IPS DF 4.7 (cell line): ENCODE measurements around the gene TSEN54.
"Not testable (repeated sequence)": the region's sequence is repeated elsewhere in the genome, so short reads cannot be mapped to it uniquely, and the experiment has no call there.

Experiments used
- DNase-seq: peaks from one replicate; pipeline ENCODE4 v3.0.0-alpha.2; 2013; ENCODE audit warnings: low spot score; ENCODE audit errors: extremely low read depth

The TSEN54 gene

DNA sequence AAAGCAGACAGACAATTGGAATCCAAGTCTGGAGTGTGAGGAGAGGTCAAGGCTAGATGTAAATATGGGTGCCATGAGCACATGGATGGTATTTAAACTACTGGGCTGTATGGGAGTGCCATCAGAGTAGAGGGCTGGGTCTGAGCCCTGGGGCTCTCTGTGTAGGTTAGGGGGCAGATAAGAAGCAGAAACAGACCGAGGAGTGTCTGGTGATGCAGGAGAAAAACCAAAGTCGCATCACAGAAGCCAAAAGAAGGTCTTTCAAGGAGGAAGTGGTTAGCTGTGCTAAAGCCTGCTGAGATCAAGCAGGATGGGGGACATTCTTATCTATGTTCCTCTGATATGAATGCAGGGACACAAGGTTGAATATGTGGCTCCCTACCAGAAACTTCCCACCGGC lies 1.9 kb downstream of the TSEN54 start:
- DNase-seq = no peak

DNA sequence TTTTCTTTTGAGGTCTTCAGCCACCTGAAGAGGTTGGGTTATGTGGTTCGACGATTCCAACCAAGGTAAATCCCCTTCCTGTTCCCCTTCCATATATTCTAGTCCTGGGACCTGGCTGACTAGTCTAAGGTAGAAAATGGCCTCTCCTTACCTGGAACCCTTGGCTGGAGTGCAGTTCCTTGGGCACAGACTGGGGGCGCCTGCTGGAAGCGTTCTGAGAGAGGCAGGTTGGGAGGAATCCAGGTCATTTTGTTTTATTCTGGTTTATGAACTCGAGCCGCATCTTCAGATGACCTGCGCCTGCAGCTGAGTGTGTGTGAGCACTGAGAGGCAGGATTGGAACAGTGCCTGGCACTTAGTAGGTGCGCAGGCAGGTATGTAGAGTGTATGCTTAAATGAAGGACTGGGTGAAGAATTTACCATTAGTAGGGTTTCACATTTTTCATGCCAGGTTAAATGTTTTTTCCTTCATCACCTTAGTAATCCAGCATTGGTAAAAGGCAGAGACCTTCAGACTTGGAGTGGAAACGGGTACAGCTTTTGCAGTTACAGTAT lies 2.7 kb downstream of the TSEN54 start:
- DNase-seq = no peak

DNA sequence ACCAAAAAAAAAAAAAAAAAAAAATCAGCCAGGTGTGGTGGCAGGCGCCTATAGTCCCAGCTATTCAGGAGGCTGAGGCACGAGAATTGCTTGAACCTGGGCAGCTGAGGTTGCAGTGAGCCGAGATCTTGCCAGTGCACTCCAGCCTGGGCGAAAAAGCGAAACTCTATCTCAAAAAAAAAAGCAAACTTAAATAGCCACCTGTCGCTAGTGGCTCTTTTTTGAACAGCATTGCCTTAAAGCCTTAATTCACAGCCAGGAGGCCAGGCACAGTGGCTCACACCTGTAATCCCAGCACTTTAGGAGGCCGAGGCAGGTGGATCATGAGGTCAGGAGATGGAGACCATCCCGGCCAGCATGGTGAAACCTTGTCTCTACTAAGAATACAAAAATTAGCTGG lies 4.1 kb downstream of the TSEN54 start:
- DNase-seq = not testable (repeated sequence)

DNA sequence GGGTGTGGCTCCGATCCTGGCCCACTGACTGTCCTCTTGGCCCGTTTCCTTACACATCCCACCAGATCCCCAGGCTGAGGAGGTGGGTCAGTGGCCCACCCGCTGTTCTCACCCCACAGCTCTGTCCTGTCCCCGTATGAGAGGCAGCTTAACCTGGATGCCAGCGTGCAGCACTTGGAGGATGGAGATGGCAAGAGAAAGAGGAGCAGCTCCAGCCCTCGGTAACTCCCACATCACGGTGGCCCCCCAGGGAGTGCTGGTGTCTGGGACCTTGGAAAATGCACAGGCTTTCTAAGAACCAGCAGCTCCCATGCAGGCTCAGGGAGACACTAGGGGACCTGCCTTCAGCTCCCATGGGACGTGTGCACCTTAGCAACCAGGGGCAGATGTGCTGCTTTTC lies 5.0 kb downstream of the TSEN54 start:
- DNase-seq = no peak

DNA sequence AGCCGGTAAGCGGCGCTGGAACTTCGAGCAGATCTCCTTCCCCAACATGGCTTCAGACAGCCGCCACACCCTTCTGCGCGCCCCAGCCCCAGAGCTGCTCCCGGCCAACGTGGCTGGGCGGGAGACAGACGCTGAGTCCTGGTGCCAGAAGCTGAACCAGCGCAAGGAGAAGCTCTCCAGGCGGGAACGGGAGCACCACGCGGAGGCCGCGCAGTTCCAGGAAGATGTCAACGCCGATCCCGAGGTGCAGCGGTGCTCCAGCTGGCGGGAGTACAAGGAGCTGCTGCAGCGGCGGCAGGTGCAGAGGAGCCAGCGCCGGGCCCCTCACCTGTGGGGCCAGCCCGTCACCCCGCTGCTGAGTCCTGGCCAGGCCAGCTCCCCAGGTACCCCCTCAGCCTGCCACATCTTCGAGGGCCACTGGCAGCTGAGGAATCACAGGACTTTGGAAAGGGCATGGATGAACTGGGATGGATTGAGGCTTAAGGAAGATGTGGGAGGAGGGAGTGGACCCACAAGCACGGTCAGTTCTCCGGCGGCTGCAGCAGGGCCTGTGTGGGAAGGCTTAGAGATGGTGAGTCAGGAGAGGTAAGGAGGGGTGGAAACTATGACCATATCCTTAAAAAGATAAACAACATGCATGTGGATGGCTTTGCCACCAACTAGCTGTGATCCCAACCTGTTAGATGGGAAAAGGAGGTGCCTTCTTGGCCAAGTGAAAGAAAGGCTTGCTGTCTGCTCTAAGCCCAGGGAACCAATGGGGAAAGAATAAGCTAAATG lies 5.8 kb downstream of the TSEN54 start:
- DNase-seq = no peak

DNA sequence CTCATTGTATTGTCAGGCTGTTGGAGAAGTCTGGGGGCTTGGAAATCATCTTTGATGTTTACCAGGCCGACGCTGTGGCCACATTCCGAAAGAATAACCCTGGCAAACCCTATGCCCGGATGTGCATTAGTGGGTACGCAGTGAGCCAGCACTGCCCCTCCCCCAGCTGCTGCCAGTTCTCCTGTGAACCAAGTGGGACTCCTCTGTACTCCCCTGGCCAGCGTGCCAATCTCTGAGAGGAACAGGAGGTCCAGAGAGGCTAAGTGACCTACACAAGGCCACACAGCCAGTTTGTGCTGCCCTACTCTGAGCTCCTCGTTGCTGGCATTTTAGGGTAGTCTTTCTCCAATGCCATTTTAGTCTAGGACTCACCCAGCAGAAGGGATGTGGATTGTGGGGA lies 7.3 kb downstream of the TSEN54 start:
- no peak for DNase-seq

DNA sequence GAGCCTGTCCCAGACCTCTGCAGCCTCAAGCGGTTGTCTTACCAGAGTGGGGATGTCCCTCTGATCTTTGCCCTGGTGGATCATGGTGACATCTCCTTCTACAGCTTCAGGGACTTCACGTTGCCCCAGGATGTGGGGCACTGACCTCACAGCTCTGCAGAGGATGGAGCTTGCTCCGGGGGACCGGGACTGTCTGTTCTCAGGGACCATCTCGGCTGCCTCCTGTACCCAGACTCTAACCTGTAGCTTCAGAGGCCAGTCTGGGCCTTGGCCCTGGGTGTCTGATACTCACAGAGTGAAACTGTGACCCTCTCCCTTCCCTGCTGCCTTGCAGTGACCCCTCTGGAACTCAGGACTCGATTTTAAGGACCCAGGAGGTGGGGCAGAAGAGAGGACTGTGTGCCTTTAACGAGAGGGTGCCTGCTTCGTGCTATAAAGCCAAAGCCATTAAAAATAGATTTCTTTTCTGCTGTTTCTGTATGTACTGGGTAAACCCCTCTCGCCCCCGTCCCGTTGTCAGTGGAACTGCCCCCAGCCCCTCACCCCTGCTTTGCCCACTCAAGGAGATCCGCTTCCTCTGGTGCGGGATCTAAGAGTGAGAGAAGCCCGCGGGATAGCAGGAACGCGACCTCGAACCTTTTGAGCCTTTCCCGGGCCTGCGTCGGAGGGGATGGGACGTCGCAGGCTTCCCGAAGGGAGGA lies 8.1 kb downstream of the TSEN54 start:
- DNase-seq = no peak

DNA sequence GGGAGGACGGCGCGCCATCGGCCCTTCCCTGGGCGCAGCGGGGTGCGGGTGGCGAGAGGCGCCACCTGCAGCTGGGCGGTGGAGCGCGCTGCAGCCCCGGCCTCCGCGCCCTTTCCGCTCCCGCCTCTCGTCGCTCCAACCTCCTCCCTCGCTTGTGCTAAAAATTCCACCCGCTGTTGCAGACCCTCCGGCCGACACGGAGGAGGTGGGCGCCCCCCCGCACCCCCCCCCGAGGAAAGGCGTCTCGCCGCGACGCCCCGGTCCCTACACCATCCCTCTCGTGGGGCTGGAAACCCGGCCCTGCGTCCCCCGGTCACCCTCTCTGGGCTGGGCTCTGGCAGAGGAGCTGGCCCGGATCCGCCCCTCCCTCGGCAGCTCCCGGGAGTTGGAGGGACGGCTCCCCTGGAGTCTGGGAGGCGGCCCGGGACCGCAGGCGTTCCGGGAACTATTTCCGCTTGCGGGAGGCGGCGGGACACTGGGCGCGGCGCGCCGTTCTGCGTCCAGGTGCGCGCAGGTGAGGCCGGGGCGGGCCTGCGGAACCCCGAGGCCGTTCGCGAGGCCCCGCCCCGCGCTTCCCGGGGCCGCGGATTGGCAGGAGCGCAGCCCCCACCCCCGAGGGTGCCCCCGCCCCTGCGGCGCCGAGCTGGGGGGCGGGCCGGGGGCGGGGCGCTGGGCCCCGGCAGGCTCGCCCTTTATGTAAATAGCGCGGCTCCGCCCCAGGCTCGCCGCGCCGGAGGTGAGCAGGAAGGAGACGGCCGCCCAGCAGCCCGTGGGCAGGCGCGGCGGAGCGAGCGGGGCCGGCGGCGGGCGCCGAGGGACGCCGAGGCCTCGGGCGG lies 8.9 kb downstream of the TSEN54 start, which contains the start of gene LLGL2:
Gene LLGL2, plus strand, starts transcription at position 728 of the 836 bp plus-strand sequence. CDS start 17,730 bp downstream, outside the sequence.
- no peak for DNase-seq

DNA sequence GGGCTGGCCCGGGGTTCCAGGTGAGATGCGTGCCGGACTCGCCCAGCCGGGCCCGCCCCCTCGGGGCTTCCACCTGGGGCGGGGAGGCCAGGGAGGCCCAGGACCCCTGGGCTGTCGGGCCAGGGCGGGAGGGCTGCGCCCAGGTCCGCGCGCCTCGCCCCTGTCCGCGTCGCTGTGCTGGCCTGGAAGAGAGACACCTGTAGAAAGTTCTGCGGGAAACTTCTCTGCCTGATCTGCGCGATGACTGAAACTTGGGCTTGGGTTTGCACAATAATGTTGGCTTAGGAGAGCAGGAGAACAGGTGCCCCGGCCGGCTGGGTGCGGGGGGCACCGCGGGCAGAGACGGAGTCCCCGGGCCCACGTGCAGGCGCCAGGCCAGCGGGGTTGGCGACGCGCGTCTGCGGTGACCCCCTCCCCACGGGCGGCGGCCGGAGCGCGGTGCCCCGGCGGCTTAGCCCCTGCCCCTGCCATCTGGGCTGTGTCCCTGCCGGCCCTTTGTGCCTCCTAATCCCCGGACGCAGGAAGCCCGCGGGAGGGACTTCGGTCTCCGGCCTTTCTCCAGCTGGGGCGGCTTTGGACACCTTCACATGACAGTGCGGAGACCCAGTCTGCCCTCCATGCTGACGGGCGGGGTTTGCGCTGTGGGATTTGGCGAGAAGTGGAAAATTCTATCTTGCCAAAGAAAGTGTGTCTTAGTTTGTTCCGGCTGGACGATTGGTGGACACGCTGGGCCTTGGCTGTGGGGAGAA lies 9.7 kb downstream of the TSEN54 start:
- no peak for DNase-seq

DNA sequence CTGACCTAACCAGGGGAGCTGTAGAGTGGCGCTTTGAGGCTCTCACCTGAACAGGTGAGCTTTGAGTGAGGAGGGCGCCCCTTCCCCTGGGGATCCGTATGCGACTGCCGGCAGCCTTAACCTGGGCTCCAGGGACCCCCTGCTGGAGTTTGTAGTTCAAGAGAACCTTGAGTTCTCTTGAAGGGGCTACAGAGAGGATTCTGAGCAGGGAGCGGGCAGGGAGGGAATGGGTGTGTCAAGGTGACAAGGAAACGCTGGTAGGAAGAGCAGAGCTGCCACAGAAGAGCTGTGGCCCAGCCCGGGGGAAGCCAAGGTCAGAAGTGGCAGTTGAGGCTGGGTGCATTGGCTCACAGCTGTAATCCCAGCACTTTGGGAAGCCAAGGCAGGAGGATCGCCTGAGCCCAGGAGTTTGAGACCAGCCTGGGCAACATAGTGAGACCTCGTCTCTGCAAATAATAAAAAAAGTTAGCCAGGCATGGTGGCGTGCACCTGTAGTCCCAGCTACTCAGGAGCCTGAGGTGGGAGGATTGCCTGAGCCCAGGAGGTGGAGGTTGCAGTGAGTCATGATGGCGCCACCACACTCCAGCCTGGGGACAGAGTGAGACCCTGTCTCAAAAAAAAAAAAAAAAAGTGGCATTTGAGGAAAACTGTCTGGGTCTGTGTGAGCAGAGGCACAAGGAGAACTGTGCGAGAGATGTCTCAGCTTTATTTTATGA lies 10.4 kb downstream of the TSEN54 start:
- no peak for DNase-seq

DNA sequence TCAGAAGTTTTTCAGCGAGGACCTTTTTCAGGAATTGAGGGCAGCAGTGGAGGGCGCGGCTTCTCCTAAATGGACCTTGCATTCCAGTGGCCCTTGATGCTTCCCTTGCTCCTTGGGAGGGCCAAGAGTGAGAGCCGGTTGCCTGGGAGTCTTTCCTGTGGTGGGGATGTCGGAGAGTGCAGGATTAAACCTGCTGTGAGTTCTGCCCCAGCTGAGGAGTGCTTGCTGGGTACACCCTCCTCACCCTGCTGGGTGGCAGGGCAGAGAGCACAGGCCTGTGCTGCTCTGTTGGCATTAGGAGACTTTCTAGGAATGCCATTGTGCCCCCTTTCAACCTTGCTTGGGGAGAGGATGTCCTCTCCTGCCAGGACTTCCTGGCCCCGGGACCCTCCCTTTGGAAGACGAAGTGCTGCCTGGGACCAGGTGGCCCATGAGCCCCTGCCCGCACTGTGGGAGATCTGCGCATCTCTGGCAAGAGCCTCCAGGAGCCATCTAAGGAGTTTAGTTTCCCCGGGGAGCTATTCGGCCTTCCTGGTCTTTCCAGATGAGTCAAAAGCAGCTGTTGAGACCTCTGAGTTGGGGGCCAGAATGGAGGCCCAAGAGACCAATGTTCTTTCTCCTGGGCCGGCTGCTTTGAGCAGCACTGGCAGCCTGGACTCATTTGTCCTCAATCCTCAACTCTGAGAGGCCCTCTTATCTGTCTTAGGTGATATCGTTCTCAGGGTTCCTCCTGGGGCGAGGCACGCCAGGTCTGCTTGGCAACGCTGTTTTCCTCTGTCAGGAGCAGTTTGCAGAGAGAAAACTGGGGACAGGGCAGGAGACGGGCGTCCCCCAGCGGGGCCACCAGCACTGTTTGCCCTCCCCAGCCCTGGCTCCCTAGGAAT lies 14.8 kb downstream of the TSEN54 start:
- no peak for DNase-seq

DNA sequence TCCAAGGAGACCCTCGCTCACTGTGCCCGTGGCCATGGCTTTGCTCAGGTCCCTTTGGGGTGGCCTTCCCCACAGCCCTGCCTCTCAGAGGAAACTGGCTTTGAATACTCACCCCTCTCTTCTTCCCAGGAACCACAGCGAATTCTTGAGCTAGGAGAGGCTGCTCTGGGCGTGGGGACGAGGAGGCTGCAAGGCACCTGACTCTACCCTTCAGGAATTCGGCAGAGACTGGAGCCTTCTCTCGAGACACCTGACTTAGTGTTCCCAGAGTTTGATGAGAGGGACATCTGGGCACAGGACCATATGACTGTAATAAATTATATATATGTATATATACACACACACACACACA lies 15.4 kb downstream of the TSEN54 start:
- DNase-seq = no peak

DNA sequence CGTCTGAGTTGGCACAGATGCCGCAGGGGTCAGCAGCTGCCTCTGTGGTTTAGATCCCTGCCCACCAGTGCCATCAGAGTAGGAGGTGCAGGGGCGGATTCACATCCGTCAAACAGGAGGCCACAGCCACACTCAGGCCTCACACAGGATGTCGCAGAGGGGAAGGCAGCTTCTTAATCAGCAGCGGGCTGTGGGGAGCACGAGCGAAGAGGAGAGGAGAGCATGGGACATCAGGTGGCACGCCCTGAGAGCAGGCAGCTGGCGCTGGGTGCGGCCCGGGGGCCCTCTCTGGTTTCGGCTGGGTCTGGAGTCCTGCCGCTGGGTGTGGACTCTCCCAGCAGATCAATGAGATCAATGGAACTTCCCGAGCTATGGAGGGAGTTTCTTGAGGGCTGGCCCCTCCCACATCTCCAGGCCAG lies 18.8 kb downstream of the TSEN54 start:
- DNase-seq = no peak

DNA sequence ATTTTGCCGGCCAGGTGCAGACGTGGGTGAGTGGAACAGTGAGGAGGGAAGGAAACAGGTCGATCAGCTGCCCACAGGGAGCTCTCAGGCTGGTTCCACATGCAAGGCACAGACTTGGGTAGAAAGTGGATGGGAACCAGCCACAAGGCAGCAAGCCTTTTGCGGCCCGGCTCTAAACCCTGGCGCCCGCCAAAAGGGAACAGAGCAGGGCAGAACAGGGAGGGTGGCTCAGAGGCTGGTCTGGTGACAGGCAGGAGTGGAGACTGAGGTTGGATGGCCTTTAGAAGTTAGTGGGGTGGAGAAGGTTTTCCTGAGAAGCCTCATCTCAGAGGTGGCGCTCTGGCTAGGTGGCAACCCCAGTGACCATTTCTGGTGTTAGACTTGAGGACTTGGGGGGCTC lies 19.5 kb downstream of the TSEN54 start:
- DNase-seq = no peak

DNA sequence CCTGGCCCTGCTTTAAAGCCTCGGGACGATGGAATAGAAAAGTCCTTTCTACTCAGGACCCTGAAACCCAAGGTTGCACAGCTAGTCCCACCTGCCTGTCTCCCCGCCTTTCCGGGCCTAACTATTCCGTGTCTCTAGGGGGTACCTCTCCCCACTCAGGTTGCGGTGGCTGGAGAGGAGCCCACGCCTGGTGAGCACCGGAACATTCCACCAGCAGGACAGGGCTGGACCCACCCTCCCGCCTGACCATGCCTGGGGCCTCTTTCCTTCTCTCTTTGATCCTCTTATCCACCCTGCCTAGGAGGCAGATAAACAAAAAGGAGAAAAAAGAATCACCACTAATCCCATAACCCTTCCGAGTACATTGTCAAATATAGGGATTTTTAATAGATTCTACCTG lies 20.0 kb downstream of the TSEN54 start:
- DNase-seq = no peak

DNA sequence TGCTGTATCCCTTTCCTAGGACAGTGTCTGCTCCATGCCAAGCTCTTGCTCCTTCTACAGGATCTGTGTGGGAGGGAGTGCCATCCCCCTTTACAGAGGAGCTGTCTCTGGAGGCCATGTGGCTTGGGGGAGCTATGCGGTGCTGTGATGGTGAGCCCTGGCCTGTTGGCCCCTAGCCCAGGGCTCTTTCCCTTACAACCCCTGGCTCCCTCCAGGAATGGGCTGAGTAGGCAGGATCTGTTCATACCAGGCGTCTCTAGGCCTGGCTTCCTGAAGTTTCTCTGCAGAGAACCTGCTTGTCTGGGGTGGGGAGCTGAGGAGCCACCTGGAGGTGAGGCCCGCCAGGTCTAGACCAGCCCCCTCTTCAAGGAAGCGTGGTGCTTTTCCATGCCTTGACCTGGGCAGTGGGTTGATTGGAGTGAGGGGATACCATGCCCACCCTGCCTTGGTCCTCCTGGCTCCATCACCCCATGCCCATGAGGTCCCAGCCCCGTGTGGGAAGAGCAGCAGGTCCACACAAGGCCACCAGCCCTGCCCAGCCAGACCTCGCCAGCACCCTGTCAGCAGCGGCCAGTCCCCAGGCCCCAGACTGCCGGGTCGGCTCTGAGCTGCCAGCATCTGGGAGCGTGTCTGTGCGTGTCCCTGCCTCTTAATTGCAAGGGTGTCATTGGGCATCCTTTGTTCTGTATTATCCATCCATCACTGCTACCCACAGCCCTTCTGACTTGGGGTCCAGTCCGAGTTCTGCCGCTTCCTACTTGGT lies 23.8 kb downstream of the TSEN54 start:
- DNase-seq = no peak

DNA sequence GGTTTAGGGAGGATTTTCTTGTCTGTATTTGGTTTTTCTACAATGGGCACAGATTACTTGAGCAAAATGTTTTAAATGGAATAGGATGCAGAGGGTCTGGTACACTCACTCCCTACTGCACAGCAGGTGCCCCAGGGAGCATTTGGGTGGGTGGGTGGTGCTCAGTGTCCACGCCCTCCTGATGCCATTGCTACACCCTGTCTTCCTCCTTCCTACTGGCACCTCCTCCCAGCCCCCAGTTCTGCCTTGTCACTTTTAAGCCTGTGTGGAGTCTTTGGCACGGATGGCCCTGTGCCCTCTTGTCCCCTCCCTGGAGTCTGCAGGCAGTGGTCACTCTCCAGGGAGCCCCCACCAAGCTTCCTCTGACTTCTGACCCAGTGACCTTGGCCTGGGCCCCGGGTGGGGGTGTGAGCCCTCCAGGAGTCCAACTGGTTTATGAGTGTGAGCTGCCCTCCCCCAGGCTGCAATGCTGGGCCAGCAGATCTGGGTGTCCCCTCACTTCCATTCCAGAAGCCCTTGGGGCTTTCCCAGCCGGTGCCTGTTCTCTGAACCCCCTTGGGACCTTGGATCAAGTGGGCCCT lies 24.7 kb downstream of the TSEN54 start:
- no peak for DNase-seq

DNA sequence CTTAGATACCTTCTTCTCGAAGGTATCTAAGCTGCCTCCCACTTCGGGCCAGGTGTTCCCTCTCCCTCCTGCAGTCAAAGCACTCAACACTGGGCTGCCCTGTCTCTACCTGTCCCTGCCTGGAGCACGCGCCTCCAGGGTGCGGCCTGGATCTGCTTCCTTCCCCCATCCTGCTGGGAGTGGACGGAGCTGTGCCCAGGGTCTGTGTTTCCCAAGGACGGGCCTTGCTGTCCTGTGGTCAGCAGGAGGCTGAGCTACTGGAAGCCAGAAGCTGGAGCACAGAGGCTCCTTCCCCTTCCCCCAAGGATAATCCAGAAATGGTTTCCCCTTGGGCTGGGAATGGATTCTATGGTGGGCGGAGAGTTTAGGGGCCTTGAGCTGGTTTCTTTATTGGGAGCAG lies 25.9 kb downstream of the TSEN54 start:
- no peak for DNase-seq
